Middle frontal gyrus (tissue), 1 donor: ENCODE results near the gene ZNF573.

Source experiments
- DNase-seq: peaks from one replicate; pipeline ENCODE4 v3.0.0-alpha.2; 2015; ENCODE audit warnings: low spot score; ENCODE audit errors: extremely low spot score

ZNF573 gene

GRCh38 chr19:37695144-37695899, 84.1 kb downstream of the ZNF573 start:
- DNase-seq = no peak

DNA sequence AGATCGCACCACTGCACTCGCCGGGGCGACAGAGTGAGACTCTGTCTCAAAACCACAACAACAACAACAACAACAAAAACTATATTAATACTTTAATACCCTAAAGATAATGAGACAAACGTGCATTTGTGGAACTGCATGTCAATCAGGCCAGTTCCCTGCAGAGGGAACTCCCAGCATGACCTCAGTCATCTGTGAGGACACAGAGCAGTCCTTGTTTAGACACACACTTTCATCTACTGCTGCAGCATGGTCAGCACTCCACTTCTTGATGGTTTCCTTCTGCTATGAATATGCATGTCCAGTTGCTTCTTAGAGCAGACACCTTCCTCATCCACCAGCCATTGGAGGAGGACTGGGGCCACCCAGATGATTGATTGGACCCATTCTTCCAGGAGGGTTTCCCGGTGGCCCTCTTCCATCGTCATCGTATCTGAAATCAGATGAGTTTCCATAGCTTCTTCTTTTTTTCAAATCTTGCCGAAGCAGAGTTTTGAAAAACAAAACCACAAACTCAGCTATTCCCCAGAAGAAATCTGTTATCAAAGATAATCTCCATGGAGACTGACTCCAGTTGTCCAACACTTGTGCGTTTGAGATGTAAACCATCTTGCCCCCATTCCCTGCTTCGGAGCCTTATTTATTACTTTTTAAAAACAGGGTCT, 86.3 kb downstream of the ZNF573 start:
- no peak for DNase-seq

GRCh38 chr19:37691881-37692504, 87.4 kb downstream of the ZNF573 start:
- DNase-seq = peak; percentile 86
